ENCODE data around the gene RASD1. TPM values are rescaled to one million over a fixed set of nuclear protein-coding genes. Genes with fewer than 3 reads are reported as not detected.

The RASD1 gene
- total and polyA plus RNA-seq, 8 donors, result 4.9 to 129 (median 14.7) TPM

DNA sequence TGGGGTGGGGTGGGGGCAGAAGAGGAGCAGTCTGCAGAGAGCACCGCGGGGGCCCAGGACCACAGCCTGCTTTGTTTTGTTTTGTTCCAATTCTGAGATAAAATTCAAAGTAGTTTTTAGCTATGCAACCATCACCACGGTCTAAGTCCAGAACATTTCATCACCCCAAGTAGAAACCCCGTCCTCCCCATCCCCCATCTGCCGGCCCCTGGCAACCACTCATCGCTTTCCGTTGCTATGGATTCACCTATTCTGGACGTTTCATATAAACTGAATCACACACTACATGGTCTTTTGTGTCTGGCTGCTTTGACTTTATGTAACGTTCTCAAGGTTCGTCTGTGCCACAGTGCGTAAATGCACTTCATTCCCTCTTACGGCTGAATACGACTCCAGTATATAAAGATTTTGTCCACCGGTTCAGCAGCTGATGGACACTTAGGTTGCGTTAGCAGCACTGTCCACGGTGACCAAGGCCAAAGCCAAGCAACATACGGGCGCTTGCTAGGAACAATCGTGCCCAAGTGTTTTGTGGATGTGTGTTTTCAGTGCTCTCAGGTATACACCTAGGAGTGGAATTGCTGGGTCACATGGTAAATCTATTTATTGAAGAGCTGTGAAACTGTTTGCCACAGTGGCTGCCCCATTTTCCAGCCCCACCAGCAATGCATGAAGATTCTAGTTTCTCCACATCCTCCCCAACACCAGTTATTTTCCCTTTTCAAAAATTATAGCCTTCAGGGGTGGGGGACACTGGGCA, 27.7 kb upstream of the RASD1 start:
- FAIRE-seq (no peak), ATAC-seq (peak in 2 of 4 donors; percentile 2 to 6), DNase-seq (peak in 2 of 6 donors; percentile 1 to 11)
- peaks cover 6 to 20% (median 13%) of the 10 kb centered on the region in 3 donors for H3K4me1 ChIP-seq
- no peaks in the 10 kb centered on the region for H3K9me3 ChIP-seq
- no peaks in the 10 kb centered on the region for H3K27me3 ChIP-seq
- no peaks in the 10 kb centered on the region for H3K36me3 ChIP-seq
- H3K4me3 ChIP-seq, result no peak overlapping the region
- peak overlapping the region; percentile 25 to 71 (median 51) for H3K27ac ChIP-seq
- WGBS, 2 donors, result 64 to 65% methylated on average over 19 of the region's 19 CpGs
- intact Hi-C loops (cut with DNase I), result no loop called here
- TF ChIP-seq, protein P1, sequence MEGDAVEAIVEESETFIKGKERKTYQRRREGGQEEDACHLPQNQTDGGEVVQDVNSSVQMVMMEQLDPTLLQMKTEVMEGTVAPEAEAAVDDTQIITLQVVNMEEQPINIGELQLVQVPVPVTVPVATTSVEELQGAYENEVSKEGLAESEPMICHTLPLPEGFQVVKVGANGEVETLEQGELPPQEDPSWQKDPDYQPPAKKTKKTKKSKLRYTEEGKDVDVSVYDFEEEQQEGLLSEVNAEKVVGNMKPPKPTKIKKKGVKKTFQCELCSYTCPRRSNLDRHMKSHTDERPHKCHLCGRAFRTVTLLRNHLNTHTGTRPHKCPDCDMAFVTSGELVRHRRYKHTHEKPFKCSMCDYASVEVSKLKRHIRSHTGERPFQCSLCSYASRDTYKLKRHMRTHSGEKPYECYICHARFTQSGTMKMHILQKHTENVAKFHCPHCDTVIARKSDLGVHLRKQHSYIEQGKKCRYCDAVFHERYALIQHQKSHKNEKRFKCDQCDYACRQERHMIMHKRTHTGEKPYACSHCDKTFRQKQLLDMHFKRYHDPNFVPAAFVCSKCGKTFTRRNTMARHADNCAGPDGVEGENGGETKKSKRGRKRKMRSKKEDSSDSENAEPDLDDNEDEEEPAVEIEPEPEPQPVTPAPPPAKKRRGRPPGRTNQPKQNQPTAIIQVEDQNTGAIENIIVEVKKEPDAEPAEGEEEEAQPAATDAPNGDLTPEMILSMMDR (IDR thresholded peaks at IDR 0.05), result no peak

DNA sequence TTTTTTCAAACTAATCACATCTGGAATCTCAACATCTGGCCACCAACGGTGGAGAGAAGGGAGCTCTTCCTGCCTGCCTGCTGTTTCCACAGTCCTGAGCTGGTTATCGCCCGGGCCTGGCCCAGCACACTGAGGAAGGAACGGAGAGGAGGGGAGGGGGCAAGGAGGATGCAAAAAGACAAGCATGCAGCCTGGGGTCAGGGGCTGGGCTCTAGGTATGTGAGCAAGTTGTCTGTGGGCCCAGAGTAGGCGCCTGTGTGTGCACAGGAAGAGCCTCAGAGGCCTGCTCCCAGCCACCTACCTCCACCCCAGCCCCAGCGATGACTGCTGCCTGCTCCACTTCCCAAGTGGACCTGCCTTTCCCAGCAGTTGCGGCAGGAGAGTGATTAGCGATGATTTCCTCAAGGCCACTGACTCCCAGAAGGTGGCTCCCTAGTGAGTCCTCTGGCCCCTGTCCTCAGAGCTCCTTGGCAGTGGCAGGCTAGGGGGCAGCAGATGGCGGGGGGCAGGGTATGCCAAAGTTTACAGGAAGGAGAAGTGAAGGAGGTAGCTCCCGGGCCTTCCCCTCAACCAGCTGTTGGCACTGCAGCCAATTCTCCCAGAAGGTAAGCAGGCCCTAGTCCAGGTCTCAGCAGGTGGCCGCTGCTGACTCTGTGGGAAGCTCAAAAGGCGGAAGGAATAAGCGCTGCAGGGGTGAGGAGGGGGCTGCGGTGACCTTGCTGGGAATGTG, 27.0 kb upstream of the RASD1 start:
- DNase-seq (peak; percentile 75 to 87 (median 83)), ATAC-seq (peak; percentile 87 to 94 (median 90)), FAIRE-seq (no peak)
- Histone ChIP-seq H3K9me3 (no peaks in the 10 kb centered on the region), H3K36me3 (no peaks in the 10 kb centered on the region), H3K4me1 (peaks cover 6 to 20% (median 12%) of the 10 kb centered on the region in 3 donors), H3K4me3 (no peak overlapping the region), H3K27me3 (no peaks in the 10 kb centered on the region), H3K27ac (peak overlapping the region; percentile 25 to 71 (median 51))
- intact Hi-C loops (cut with DNase I), result no loop called here
- TF ChIP-seq, protein P1 (IDR thresholded peaks at IDR 0.05), result no peak
- 26 to 30% methylated on average over 14 of the region's 14 CpGs for WGBS, 2 donors

DNA sequence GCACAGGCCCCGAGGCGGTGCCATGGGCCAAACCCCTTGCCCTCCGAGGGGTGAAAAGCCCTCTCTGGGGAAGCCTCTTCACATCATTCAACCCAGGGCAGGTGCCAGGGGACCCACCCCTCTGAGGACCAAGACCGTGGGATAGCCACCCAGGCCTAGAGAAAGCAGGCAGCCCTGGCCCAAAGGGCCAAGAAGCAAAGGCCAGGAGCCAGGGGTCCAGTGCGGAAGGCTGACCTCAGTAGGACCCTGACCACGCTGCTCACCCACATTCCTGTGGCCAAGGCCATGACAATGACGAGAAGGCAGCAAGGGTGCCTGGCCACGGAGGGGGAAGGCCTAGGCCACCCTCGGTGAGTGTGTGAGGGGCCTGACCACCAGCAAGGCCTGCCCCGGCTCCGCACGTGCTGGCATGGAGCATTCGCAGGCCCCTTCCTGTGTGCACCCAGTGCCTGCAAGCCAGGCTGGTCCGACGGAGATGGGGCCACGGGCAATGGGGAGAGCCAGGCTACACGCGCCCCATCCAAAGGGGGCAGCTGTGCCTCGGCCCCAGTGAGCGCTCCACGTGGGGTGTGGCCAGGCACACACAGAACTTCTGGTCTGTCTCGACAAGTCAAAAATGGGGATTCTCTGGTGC, 24.5 kb upstream of the RASD1 start:
- ATAC-seq (no peak), FAIRE-seq (no peak), DNase-seq (peak in 2 of 6 donors; percentile 11 to 52)
- intact Hi-C loops (cut with DNase I), result no loop called here
- Histone ChIP-seq H3K4me3 (no peak overlapping the region), H3K4me1 (peaks cover 0 to 16% (median 12%) of the 10 kb centered on the region in 3 donors), H3K36me3 (no peaks in the 10 kb centered on the region), H3K27me3 (no peaks in the 10 kb centered on the region), H3K27ac (no peak overlapping the region), H3K9me3 (no peaks in the 10 kb centered on the region)
- TF ChIP-seq, protein P1 (IDR thresholded peaks at IDR 0.05), result no peak
- 90 to 91% methylated on average over 22 of the region's 22 CpGs for WGBS, 2 donors

DNA sequence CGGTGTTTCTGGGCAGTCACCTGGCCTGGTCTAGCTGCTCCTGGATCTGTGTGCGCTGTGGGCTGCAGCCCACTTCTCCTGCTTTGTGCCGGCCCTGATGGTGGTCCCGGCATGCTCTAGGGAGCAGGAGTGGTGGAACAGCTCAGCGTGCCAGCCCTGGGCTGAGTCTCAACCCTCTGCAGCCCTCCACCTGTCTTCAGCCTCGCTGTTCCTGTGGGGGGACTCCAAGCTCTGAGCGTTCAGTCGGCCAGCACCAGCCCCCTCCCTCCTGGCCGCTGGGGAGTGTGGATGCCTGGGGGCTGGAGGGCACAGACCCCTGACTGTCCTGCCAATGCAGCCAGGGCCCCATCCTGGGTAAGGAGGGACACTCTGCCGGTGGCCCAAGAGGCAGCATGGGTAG, 23.7 kb upstream of the RASD1 start:
- Histone ChIP-seq H3K27ac (no peak overlapping the region), H3K9me3 (no peaks in the 10 kb centered on the region), H3K36me3 (no peaks in the 10 kb centered on the region), H3K27me3 (no peaks in the 10 kb centered on the region), H3K4me1 (peaks cover 0 to 16% (median 12%) of the 10 kb centered on the region in 3 donors), H3K4me3 (no peak overlapping the region)
- ATAC-seq (no peak), FAIRE-seq (no peak), DNase-seq (peak in 1 of 6 donors; percentile 57)
- WGBS, 2 donors, result 87 to 95% methylated on average over 9 to 10 of the region's 10 CpGs
- TF ChIP-seq, protein P1 (IDR thresholded peaks at IDR 0.05), result no peak
- intact Hi-C loops (cut with DNase I), result no loop called here
